WTC11 (cell line): Measurements from ENCODE around the gene RAB17. TPM values are rescaled to one million over a fixed set of nuclear protein-coding genes. Genes with fewer than 3 reads are reported as not detected.

Experiments used
- ATAC-seq: fragments of 200-7000 bp; cut with Tn5 transposase; 2 replicates; pipeline ENCODE4 v1.10.0; 2021; ENCODE audit warnings: mild to moderate bottlenecking, moderate library complexity
- CTCF ChIA-PET: fragments of 300-600 bp; sonication (Branson Sonifier 250); formaldehyde crosslinking; loops from one replicate; lab custom pipeline; 2021; ENCODE audit warnings: antibody characterized with exemption; lab: Charles Lee
- POLR2A ChIA-PET: fragments of 350-600 bp; sonication (Branson Sonifier 250); formaldehyde crosslinking; loops from one replicate; lab custom pipeline; 2021; ENCODE audit warnings: antibody characterized with exemption; lab: Charles Lee
- DNase-seq: peaks from one replicate; pipeline ENCODE4 v3.0.0; 2021; ENCODE audit warnings: low spot score
- H3K27ac Mint-ChIP-seq: 2 replicates; pipeline ENCODE4 v1.8.0; 2021; ENCODE audit warnings: mixed read lengths
- H3K27me3 Mint-ChIP-seq: 2 replicates; pipeline ENCODE4 v1.8.0; 2021; ENCODE audit warnings: low read depth, mild to moderate bottlenecking, moderate library complexity, mixed read lengths
- H3K36me3 Mint-ChIP-seq: 2 replicates; pipeline ENCODE4 v1.8.0; 2021; ENCODE audit warnings: mixed read lengths
- H3K4me1 Mint-ChIP-seq: 2 replicates; pipeline ENCODE4 v1.8.0; 2022; ENCODE audit warnings: mixed read lengths
- H3K4me3 Mint-ChIP-seq: 2 replicates; pipeline ENCODE4 v1.8.0; 2021; ENCODE audit warnings: mild to moderate bottlenecking, moderate library complexity, mixed read lengths
- H3K9me3 Mint-ChIP-seq: 2 replicates; pipeline ENCODE4 v1.8.0; 2021; ENCODE audit warnings: mixed read lengths
- E2F1 ChIP-seq: sonication (generic); formaldehyde crosslinking; IDR thresholded peaks from 2 replicates; pipeline ENCODE4 v1.8.0; 2022; ENCODE audit warnings: mild to moderate bottlenecking, missing genetic modification reagents
- FOXJ3 ChIP-seq: sonication (generic); formaldehyde crosslinking; IDR thresholded peaks from 2 replicates; pipeline ENCODE4 v1.9.0; 2021; ENCODE audit warnings: missing genetic modification reagents, mild to moderate bottlenecking, borderline replicate concordance
- GABPB1 ChIP-seq: sonication (generic); formaldehyde crosslinking; IDR thresholded peaks from 2 replicates; pipeline ENCODE4 v1.8.1; 2023; ENCODE audit warnings: mild to moderate bottlenecking, missing genetic modification reagents
- GTF2I ChIP-seq: fragments of 250-450 bp; sonication (Bioruptor Pico); conservative IDR thresholded peaks from 2 replicates; pipeline ENCODE4 v1.4.0; 2021; ENCODE audit warnings: mild to moderate bottlenecking
- IRF1 ChIP-seq: sonication (generic); formaldehyde crosslinking; IDR thresholded peaks from 2 replicates; pipeline ENCODE4 v1.8.0; 2023; ENCODE audit warnings: missing genetic modification reagents
- KAT7 ChIP-seq: sonication (generic); formaldehyde crosslinking; IDR thresholded peaks from 2 replicates; pipeline ENCODE4 v1.8.1; 2023; ENCODE audit warnings: missing genetic modification reagents, mild to moderate bottlenecking, borderline replicate concordance
- NFATC4 ChIP-seq: fragments of 250-450 bp; sonication (Bioruptor Pico); IDR thresholded peaks from 2 replicates; pipeline ENCODE4 v1.9.0; 2021; ENCODE audit warnings: mild to moderate bottlenecking
- NFE2L1 ChIP-seq: sonication (generic); formaldehyde crosslinking; IDR thresholded peaks from 2 replicates; pipeline ENCODE4 v1.8.1; 2023; ENCODE audit warnings: missing genetic modification reagents
- NFYB ChIP-seq: sonication (generic); formaldehyde crosslinking; conservative IDR thresholded peaks from 2 replicates; pipeline ENCODE4 v1.8.0; 2022; ENCODE audit warnings: low read depth, missing genetic modification reagents
- NR1H2 ChIP-seq: sonication (generic); formaldehyde crosslinking; IDR thresholded peaks from 2 replicates; pipeline ENCODE4 v1.9.0; 2021; ENCODE audit warnings: mild to moderate bottlenecking, moderate library complexity, missing genetic modification reagents
- NR2C2 ChIP-seq: sonication (generic); formaldehyde crosslinking; IDR thresholded peaks from 2 replicates; pipeline ENCODE4 v1.8.0; 2022; ENCODE audit warnings: mild to moderate bottlenecking, missing genetic modification reagents
- OVOL2 ChIP-seq: fragments of 250-450 bp; sonication (Bioruptor Pico); IDR thresholded peaks from 2 replicates; pipeline ENCODE4 v1.9.0; 2021; ENCODE audit warnings: mild to moderate bottlenecking, borderline replicate concordance
- SMAD3 ChIP-seq: sonication (generic); formaldehyde crosslinking; IDR thresholded peaks from 2 replicates; pipeline ENCODE4 v1.8.0; 2022; ENCODE audit warnings: missing genetic modification reagents, mild to moderate bottlenecking, borderline replicate concordance
- SP1 ChIP-seq: sonication (generic); formaldehyde crosslinking; conservative IDR thresholded peaks from 2 replicates; pipeline ENCODE4 v1.8.1; 2022; ENCODE audit warnings: missing genetic modification reagents
- STAT6 ChIP-seq: sonication (generic); formaldehyde crosslinking; conservative IDR thresholded peaks from 2 replicates; pipeline ENCODE4 v1.8.1; 2023; ENCODE audit warnings: mild to moderate bottlenecking, low read depth, missing genetic modification reagents, moderate library complexity
- TEAD1 ChIP-seq: sonication (generic); formaldehyde crosslinking; IDR thresholded peaks from 2 replicates; pipeline ENCODE4 v1.8.0; 2022; ENCODE audit warnings: mild to moderate bottlenecking, missing genetic modification reagents
- USF2 ChIP-seq: sonication (generic); formaldehyde crosslinking; IDR thresholded peaks from 2 replicates; pipeline ENCODE4 v1.8.1; 2023; ENCODE audit warnings: mild to moderate bottlenecking, missing genetic modification reagents, moderate library complexity
- ZNF121 ChIP-seq: sonication (generic); formaldehyde crosslinking; IDR thresholded peaks from 2 replicates; pipeline ENCODE4 v1.8.0; 2023; ENCODE audit warnings: missing genetic modification reagents
- ZNF232 ChIP-seq: sonication (generic); formaldehyde crosslinking; IDR thresholded peaks from 2 replicates; pipeline ENCODE4 v1.8.0; 2022; ENCODE audit warnings: mild to moderate bottlenecking, missing genetic modification reagents
- ZNF532 ChIP-seq: fragments of 250-450 bp; sonication (Bioruptor Pico); IDR thresholded peaks from 2 replicates; pipeline ENCODE4 v1.9.0; 2021; ENCODE audit warnings: mild to moderate bottlenecking, borderline replicate concordance
- total RNA-seq: library from RNA; stranded (reverse); gene quantifications from 3 replicates; pipeline ENCODE4 v1.2.3, GENCODE V29; 2021

The RAB17 gene
- total RNA-seq, 1 experiment from 2014 or later = 140 TPM

GRCh38 chr2:237570776-237571335 is 19.7 kb downstream of the RAB17 start:
- Mint-ChIP-seq H3K36me3 (peaks cover 9% of the 10 kb centered on the region), H3K9me3 (peaks cover 4% of the 10 kb centered on the region), H3K4me1 (peaks cover 30% of the 10 kb centered on the region), H3K27me3 (no peaks in the 10 kb centered on the region), H3K27ac (no peak overlapping the region), H3K4me3 (no peak overlapping the region)
- ATAC-seq = no peak
- DNase-seq = no peak
- POLR2A ChIA-PET = interaction anchor here (0.9 kb wide), 1 partner anchor 20 kb away, joined by 4 read pairs; the partner anchor contains the start of gene RAB17
- CTCF ChIA-PET = interaction anchor here (0.6 to 7.1 kb wide), 18 partner anchors 9 to 349 kb away, joined by 3 to 385 read pairs (median 12); no protein-coding TSS in a partner anchor
- TF ChIP-seq NFATC4 (CRISPR knock-in tag) = no peak
- TF ChIP-seq NR1H2 (CRISPR knock-in tag) = no peak
- no peak for TF ChIP-seq USF2
- no peak for TF ChIP-seq STAT6 (CRISPR knock-in tag)
- no peak for TF ChIP-seq FOXJ3 (CRISPR knock-in tag)
- TF ChIP-seq ZNF232 (CRISPR knock-in tag) = no peak
- TF ChIP-seq E2F1 (CRISPR knock-in tag) = no peak
- TF ChIP-seq NR2C2 (CRISPR knock-in tag) = no peak
- no peak for TF ChIP-seq SP1 (CRISPR knock-in tag)
- TF ChIP-seq IRF1 (CRISPR knock-in tag) = no peak
- no peak for TF ChIP-seq SMAD3 (CRISPR knock-in tag)
- TF ChIP-seq GTF2I (CRISPR knock-in tag) = no peak
- TF ChIP-seq TEAD1 (CRISPR knock-in tag) = no peak
- no peak for TF ChIP-seq ZNF532 (CRISPR knock-in tag)

- DNase-seq (no peak), ATAC-seq (no peak)
- no peak overlapping the region for H3K4me3 Mint-ChIP-seq
- H3K27me3 Mint-ChIP-seq = no peaks in the 10 kb centered on the region
- POLR2A ChIA-PET = no interaction called here
- CTCF ChIA-PET = interaction anchor here (0.6 to 7.1 kb wide), 5 partner anchors 8 to 170 kb away, joined by 3 to 385 read pairs (median 5); no protein-coding TSS in a partner anchor
- peaks cover 6% of the 10 kb centered on the region for H3K36me3 Mint-ChIP-seq
- H3K27ac Mint-ChIP-seq = no peak overlapping the region
- H3K9me3 Mint-ChIP-seq = peaks cover 4% of the 10 kb centered on the region
- no peak for TF ChIP-seq OVOL2 (CRISPR knock-in tag)
- TF ChIP-seq NFYB (CRISPR knock-in tag) = no peak
- TF ChIP-seq GABPB1 (CRISPR knock-in tag) = no peak
- no peak for TF ChIP-seq KAT7 (CRISPR knock-in tag)
- no peak for TF ChIP-seq NFE2L1 (CRISPR knock-in tag)
- no peak for TF ChIP-seq ZNF121 (CRISPR knock-in tag)
- H3K4me1 Mint-ChIP-seq = peaks cover 28% of the 10 kb centered on the region
These were observed 20.6 kb downstream of the RAB17 start for GRCh38 chr2:237569896-237570295.
